Naive thymus-derived CD8-positive, alpha-beta T cell (primary cell): Measurements from ENCODE around the gene HSDL1. TPM values are rescaled to one million over a fixed set of nuclear protein-coding genes. Genes with fewer than 3 reads are reported as not detected.

Experiments
- ATAC-seq, 2 donors: fragments of 150-1000 bp; cut with Tn5 transposase in 1 of 2; sonication (Bioruptor Pico), chemical (Tn5 transposase) in 1 of 2; 1 replicate in 1 of 2; 2 replicates in 1 of 2; pipeline ENCODE4 v1.10.0; 2021; ENCODE audit warnings: mild to moderate bottlenecking in 2 of 2, moderate library complexity in 2 of 2
- POLR2A ChIA-PET: fragments of 350-600 bp; sonication (Branson Sonifier 250); formaldehyde crosslinking; loops from one replicate; lab custom pipeline; 2021; ENCODE audit warnings: antibody characterized with exemption; lab: Charles Lee
- DNase-seq, 10 donors: peaks; one replicate each; pipeline versions ENCODE4 v3.0.0 to v3.0.0-alpha.2; 2020 to 2022
- H3K27ac Mint-ChIP-seq, 10 donors: one replicate each; pipeline ENCODE4 v1.8.0; 2020 to 2022; ENCODE audit warnings: mild to moderate bottlenecking in 10 of 10, mixed read lengths in 10 of 10, moderate library complexity in 4 of 10, inconsistent platforms in 1 of 10
- H3K27me3 Mint-ChIP-seq, 5 donors: one replicate each; pipeline ENCODE4 v1.8.0; 2021 to 2022; ENCODE audit warnings: mixed read lengths in 5 of 5
- H3K36me3 Mint-ChIP-seq, 3 donors: one replicate each; pipeline ENCODE4 v1.8.0; 2020 to 2022; ENCODE audit warnings: mixed read lengths in 3 of 3, mild to moderate bottlenecking in 2 of 3, inconsistent platforms in 1 of 3
- H3K4me1 Mint-ChIP-seq, 4 donors: one replicate each; pipeline ENCODE4 v1.8.0; 2021 to 2022; ENCODE audit warnings: mixed read lengths in 4 of 4
- H3K4me3 Mint-ChIP-seq, 10 donors: one replicate each; pipeline ENCODE4 v1.8.0; 2020 to 2022; ENCODE audit warnings: mild to moderate bottlenecking in 10 of 10, mixed read lengths in 10 of 10, moderate library complexity in 6 of 10, inconsistent platforms in 1 of 10
- H3K9me3 Mint-ChIP-seq, 9 donors: one replicate each; pipeline ENCODE4 v1.8.0; 2020 to 2022; ENCODE audit warnings: mixed read lengths in 9 of 9, mild to moderate bottlenecking in 3 of 9, inconsistent platforms in 1 of 9, moderate library complexity in 1 of 9
- polyA plus RNA-seq, 3 donors: library from polyadenylated mRNA; unstranded; fragments of 300-500 nt; fragmentation: Illumina TruSeq; gene quantifications; one replicate each; pipeline ENCODE4 v1.2.3, GENCODE V29; 2021
- total RNA-seq, 8 experiments: library from RNA in 2 of 8; stranded (reverse) in 2 of 8; gene quantifications; one replicate each; pipeline ENCODE4 v1.2.3 and lab custom pipeline; 2021 to 2026

HSDL1 gene
- total and polyA plus RNA-seq, 5 experiments from 2014 or later = 8.4 to 24.8 (median 14.7) TPM

DNA sequence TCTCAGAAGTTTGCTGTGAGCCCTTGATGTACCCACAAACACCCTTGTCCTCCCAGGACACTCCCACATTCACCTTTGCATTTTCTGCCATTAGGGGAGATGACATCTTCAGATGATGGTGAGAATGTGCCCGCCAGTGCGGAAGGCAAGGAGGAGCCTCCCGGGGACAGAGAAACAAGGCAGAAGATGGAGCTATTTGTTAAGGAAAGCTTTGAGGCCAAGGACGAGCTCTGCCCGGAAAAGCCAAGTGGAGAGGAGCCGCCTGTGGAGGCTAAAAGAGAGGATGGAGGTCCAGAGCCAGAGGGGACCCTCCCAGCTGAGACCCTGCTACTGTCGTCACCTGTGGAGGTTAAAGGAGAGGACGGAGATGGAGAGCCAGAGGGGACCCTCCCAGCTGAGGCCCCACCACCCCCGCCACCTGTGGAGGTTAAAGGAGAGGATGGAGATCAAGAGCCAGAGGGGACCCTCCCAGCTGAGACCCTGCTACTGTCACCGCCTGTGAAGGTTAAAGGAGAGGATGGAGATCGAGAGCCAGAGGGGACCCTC, 24.9 kb upstream of the HSDL1 start:
- POLR2A ChIA-PET = no interaction called here
- ATAC-seq (no peak), DNase-seq (no peak)
- Mint-ChIP-seq H3K4me1 (peaks cover 0 to under 1% (median 0%) of the 10 kb centered on the region in 4 donors), H3K4me3 (no peak overlapping the region), H3K27me3 (peaks cover 4 to 19% (median 13%) of the 10 kb centered on the region in 5 donors), H3K9me3 (no peaks in the 10 kb centered on the region), H3K27ac (peak overlapping the region in 1 of 10 donors; percentile 41), H3K36me3 (no peaks in the 10 kb centered on the region)

DNA sequence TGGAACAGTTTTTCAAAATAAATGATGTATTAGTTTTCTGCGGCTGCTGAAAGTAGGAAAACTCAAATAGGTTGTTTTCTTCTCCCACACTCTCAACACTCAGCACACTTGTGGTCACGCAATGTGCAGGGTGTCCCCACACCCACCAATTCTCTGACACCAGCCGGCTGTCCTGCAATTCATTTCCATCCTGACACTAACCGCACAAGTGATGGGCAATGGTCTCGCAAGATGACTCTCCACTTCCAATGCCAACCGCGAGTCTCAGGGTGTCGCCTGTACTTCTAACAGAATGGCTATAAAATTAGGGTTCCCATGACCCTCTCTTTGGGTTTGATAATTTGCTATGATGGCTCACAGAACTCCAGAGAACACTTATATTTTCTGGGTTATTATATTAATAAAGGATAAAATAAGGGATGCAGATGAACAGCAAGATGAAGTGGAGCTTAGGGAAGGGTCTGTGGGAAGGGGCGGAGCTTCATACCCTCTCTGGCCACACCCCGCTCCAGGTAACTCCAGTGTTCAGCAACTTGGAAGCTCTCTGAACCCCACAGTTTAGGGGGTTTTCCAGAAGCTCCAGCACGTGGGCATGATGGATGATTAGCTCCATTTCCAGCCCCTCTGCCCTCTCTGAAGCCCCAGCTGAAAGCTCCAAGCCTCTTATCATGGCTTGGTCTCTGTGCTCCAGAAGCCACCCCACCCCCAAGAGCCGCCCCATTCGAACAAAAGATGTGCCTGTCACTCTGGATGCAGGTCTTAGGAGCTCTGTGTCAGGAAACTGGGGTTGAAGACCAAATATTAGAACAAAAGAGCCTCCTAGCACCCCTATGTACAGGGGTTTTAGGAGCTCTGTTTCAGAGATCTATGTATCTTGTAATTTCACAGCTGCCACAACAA, 22.1 kb upstream of the HSDL1 start:
- Mint-ChIP-seq H3K36me3 (no peaks in the 10 kb centered on the region), H3K27ac (peak overlapping the region in 2 of 10 donors; percentile 32 to 60), H3K4me3 (no peak overlapping the region), H3K27me3 (peaks cover 5 to 25% (median 14%) of the 10 kb centered on the region in 5 donors), H3K9me3 (no peaks in the 10 kb centered on the region), H3K4me1 (no peaks in the 10 kb centered on the region)
- no peak for DNase-seq
- no peak for ATAC-seq
- POLR2A ChIA-PET = no interaction called here

DNA sequence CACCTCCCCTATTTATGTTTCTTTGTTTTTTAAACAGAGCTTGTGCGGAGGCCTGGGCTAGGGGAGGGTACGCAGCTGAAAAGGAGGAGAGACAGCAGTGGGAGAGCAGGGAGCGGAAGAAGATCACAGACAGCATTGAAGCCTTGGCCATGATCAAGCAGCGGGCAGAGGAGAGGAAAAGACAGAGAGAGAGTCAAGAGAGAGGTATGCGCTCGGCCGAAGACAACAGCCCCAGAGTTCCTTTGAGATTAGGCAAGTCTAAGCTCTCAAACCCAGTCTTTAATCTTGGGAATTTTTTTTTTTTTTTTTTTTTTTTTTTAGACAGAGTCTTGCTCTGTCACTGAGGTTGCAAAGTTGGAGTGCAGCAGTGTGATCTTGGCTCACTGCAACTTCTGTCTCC, 20.8 kb upstream of the HSDL1 start:
- Mint-ChIP-seq H3K27me3 (peaks cover 9 to 28% (median 17%) of the 10 kb centered on the region in 5 donors), H3K4me1 (no peaks in the 10 kb centered on the region), H3K4me3 (no peak overlapping the region), H3K36me3 (no peaks in the 10 kb centered on the region), H3K9me3 (no peaks in the 10 kb centered on the region), H3K27ac (peak overlapping the region in 1 of 10 donors; percentile 84)
- POLR2A ChIA-PET = no interaction called here
- DNase-seq = no peak
- ATAC-seq = no peak

GRCh38 chr16:84161801-84162200, 16.8 kb upstream of the HSDL1 start:
- Mint-ChIP-seq H3K4me1 (no peaks in the 10 kb centered on the region), H3K4me3 (no peak overlapping the region), H3K9me3 (no peaks in the 10 kb centered on the region), H3K36me3 (no peaks in the 10 kb centered on the region), H3K27me3 (peaks cover 7 to 34% (median 27%) of the 10 kb centered on the region in 5 donors), H3K27ac (no peak overlapping the region)
- POLR2A ChIA-PET = no interaction called here
- ATAC-seq (no peak), DNase-seq (no peak)

GRCh38 chr16:84161037-84161436, 16.1 kb upstream of the HSDL1 start:
- Mint-ChIP-seq H3K27me3 (peaks cover 10 to 39% (median 31%) of the 10 kb centered on the region in 5 donors), H3K27ac (no peak overlapping the region), H3K9me3 (no peaks in the 10 kb centered on the region), H3K4me1 (no peaks in the 10 kb centered on the region), H3K4me3 (no peak overlapping the region), H3K36me3 (no peaks in the 10 kb centered on the region)
- DNase-seq (no peak), ATAC-seq (no peak)
- POLR2A ChIA-PET = interaction anchor here (0.6 kb wide), 1 partner anchor 50 kb away, joined by 3 read pairs; no protein-coding TSS in a partner anchor

DNA sequence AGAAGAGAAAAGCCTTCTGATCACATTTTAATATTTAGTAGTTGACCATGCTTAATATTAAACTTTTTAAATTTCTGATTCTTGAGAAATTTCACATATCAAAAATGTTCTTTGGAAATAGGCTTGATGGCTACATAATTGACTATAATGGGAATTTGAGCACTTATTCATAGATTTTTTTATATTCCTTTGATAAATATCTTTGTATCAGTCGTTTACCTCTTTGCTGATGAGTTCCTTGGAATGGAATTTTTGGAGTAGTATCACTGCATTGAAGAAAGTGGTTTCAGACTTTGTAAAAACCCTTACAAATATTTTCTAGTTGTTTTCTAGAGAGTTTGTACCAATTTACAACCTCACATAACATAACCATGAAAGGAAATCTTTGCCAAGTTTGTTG, 14.8 kb upstream of the HSDL1 start:
- H3K27ac Mint-ChIP-seq = no peak overlapping the region
- H3K4me1 Mint-ChIP-seq = no peaks in the 10 kb centered on the region
- no peak for DNase-seq
- POLR2A ChIA-PET = no interaction called here
- peaks cover 8 to 38% (median 29%) of the 10 kb centered on the region in 5 donors for H3K27me3 Mint-ChIP-seq
- H3K36me3 Mint-ChIP-seq = no peaks in the 10 kb centered on the region
- no peak for ATAC-seq
- no peaks in the 10 kb centered on the region for H3K9me3 Mint-ChIP-seq
- no peak overlapping the region for H3K4me3 Mint-ChIP-seq

DNA sequence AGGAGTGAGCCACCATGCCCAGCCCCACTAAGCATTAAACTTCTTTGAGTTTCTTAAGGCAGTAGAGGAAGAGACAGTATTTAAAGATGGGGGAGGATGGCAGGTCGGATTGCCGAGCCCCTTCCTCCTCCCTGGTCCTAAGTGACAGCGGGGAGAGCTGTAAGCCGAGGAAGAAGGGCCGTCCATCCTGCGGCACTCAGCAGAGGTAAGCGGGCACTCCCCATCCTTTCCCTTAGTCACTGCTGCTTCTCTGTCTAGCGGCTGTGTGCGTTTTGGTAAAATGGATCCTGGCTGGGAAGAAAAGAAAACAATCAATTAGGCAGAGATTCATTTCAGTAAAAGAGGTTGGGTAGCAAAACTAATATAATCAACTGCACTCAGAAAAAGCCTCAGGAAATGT, 14.0 kb upstream of the HSDL1 start:
- POLR2A ChIA-PET = no interaction called here
- Mint-ChIP-seq H3K27ac (no peak overlapping the region), H3K4me1 (no peaks in the 10 kb centered on the region), H3K27me3 (peaks cover 8 to 38% (median 21%) of the 10 kb centered on the region in 5 donors), H3K9me3 (no peaks in the 10 kb centered on the region), H3K4me3 (no peak overlapping the region), H3K36me3 (no peaks in the 10 kb centered on the region)
- DNase-seq (no peak), ATAC-seq (no peak)

GRCh38 chr16:84156342-84156784, 11.4 kb upstream of the HSDL1 start:
- no peaks in the 10 kb centered on the region for H3K4me1 Mint-ChIP-seq

DNA sequence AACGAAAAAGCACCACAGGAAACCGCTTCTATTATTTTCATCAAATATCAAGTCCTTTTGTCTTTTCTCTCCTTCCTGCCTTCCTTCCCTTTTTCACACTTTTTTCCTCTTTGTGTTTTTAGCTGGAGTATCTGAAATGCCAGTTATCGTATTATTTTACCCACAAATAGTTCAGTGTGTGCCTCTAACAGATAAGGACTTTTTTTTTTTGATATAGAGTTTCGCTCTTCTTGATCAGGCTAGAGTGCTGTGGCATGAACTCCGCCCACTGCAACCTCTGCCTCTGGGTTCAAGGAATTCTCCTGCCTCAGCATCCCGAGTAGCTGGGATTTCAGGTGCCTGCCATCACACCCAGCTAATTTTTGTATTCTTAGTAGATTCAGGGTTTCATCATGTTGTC, 10.8 kb upstream of the HSDL1 start:
- Mint-ChIP-seq H3K4me1 (no peaks in the 10 kb centered on the region), H3K4me3 (no peak overlapping the region), H3K27ac (peak overlapping the region in 1 of 10 donors; percentile 7), H3K9me3 (no peaks in the 10 kb centered on the region), H3K27me3 (peaks cover 3 to 30% (median 16%) of the 10 kb centered on the region in 5 donors), H3K36me3 (no peaks in the 10 kb centered on the region)
- ATAC-seq (no peak), DNase-seq (no peak)
- POLR2A ChIA-PET = no interaction called here

More at GRCh38 chr16:84156342-84156784, 11.4 kb upstream of the HSDL1 start:
- Mint-ChIP-seq H3K27ac (peak overlapping the region in 1 of 10 donors; percentile 35), H3K4me3 (no peak overlapping the region), H3K9me3 (no peaks in the 10 kb centered on the region), H3K36me3 (no peaks in the 10 kb centered on the region), H3K27me3 (peaks cover 3 to 31% (median 15%) of the 10 kb centered on the region in 5 donors)
- no peak for DNase-seq
- POLR2A ChIA-PET = interaction anchor here (0.7 kb wide), 3 partner anchors 24 to 143 kb away, joined by 3 to 5 read pairs (median 3); no protein-coding TSS in a partner anchor
- ATAC-seq = no peak

DNA sequence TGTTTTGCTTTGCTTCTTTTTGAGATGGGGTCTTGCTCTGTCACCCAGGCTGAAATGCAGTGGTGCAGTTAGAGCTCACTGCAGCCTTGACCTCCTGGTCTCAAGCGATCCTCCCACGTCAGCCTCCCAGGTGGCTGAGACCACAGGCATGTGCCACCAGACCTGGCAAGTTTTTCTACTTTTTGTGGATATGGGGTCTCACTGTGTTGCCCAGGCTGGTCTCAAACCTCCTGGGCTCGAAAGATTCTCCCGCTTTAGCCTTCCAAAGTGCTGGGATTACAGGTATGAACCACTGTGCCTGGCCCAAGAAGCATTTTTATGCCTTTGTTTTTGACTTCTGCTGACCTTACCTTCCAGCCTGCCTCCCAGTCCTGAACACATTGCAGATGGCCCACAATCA, 10.2 kb upstream of the HSDL1 start:
- POLR2A ChIA-PET = no interaction called here
- Mint-ChIP-seq H3K27ac (no peak overlapping the region), H3K27me3 (peaks cover 3 to 30% (median 16%) of the 10 kb centered on the region in 5 donors), H3K9me3 (no peaks in the 10 kb centered on the region), H3K4me3 (no peak overlapping the region), H3K4me1 (no peaks in the 10 kb centered on the region), H3K36me3 (no peaks in the 10 kb centered on the region)
- ATAC-seq = no peak
- DNase-seq = no peak

DNA sequence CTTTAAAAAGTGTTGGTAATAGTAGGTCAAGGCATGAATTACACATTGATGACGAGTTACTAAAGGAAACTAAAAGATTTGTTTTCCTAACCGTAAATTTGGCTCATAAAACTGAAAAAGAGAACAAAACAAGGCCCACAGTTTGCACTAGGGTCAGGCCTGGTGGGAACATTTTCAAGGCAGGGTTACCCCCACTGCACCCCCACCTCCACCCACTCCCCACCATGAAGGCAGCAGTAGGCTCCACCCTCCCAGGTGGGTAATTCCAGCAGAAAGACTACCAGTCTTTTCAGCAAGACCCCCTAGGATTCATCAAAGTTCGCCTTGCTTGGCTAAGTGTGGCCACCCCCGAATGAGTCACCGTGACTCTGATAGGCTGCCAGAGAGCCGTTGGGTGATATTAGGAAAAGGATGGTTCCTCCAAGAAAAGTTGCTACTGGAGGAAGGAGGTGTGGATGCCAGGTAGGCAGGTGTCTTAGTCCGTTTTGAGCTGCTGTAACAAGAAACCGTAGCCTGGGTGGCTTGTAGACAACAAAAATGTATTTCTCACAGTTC, 8.8 kb upstream of the HSDL1 start:
- no peaks in the 10 kb centered on the region for H3K4me1 Mint-ChIP-seq
- no peak overlapping the region for H3K4me3 Mint-ChIP-seq
- peaks cover 3 to 21% (median 14%) of the 10 kb centered on the region in 5 donors for H3K27me3 Mint-ChIP-seq
- no peaks in the 10 kb centered on the region for H3K9me3 Mint-ChIP-seq
- H3K36me3 Mint-ChIP-seq = no peaks in the 10 kb centered on the region
- ATAC-seq = no peak
- POLR2A ChIA-PET = interaction anchor here (0.6 kb wide), 1 partner anchor 18 kb away, joined by 5 read pairs; no protein-coding TSS in a partner anchor
- no peak overlapping the region for H3K27ac Mint-ChIP-seq
- DNase-seq = no peak

GRCh38 chr16:84150926-84151325, 5.9 kb upstream of the HSDL1 start:
- no peaks in the 10 kb centered on the region for H3K36me3 Mint-ChIP-seq
- ATAC-seq (no peak), DNase-seq (no peak)
- peaks cover 0 to 12% (median 7%) of the 10 kb centered on the region in 5 donors for H3K27me3 Mint-ChIP-seq
- H3K27ac Mint-ChIP-seq = peak overlapping the region in 2 of 10 donors; percentile 41 to 66
- H3K9me3 Mint-ChIP-seq = no peaks in the 10 kb centered on the region
- no peak overlapping the region for H3K4me3 Mint-ChIP-seq
- POLR2A ChIA-PET = no interaction called here
- H3K4me1 Mint-ChIP-seq = peaks cover 0 to 3% (median 0%) of the 10 kb centered on the region in 4 donors
